GM12874 (cell line): ENCODE results near the gene SERPINI2.

Source experiments
- TF ChIP-seq, protein P1 (sequence below): IDR thresholded peaks from 2 replicates; pipeline ENCODE4 v1.5.1; 2011; ENCODE audit warnings: low read depth, mild to moderate bottlenecking, control low read depth, low read length, moderate library complexity; ENCODE audit not compliant: insufficient read depth

Gene SERPINI2, protein sequence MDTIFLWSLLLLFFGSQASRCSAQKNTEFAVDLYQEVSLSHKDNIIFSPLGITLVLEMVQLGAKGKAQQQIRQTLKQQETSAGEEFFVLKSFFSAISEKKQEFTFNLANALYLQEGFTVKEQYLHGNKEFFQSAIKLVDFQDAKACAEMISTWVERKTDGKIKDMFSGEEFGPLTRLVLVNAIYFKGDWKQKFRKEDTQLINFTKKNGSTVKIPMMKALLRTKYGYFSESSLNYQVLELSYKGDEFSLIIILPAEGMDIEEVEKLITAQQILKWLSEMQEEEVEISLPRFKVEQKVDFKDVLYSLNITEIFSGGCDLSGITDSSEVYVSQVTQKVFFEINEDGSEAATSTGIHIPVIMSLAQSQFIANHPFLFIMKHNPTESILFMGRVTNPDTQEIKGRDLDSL

DNA sequence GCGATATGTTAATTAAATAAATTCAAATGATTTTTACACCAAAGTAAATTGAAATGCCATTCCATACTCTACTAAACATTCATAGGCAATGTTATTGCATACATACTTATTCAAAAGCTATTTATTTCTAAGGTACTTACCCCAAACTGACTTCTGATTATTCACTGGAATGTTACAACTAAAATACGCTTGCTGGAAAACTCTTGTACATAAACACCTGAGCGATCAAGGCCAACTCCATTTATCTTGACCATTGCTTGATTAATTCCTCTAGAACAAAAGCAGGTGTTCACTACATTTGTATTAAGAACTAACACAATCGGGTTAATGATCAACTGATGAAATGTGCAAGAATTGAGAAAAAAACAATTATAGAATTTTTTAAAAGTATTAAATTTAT lies at the start of gene SERPINI2:
Gene SERPINI2 (minus strand): TSS at position 180 of the 400 bp plus-strand sequence. CDS start 2,208 bp downstream, outside the sequence.
- TF ChIP-seq, protein P1, sequence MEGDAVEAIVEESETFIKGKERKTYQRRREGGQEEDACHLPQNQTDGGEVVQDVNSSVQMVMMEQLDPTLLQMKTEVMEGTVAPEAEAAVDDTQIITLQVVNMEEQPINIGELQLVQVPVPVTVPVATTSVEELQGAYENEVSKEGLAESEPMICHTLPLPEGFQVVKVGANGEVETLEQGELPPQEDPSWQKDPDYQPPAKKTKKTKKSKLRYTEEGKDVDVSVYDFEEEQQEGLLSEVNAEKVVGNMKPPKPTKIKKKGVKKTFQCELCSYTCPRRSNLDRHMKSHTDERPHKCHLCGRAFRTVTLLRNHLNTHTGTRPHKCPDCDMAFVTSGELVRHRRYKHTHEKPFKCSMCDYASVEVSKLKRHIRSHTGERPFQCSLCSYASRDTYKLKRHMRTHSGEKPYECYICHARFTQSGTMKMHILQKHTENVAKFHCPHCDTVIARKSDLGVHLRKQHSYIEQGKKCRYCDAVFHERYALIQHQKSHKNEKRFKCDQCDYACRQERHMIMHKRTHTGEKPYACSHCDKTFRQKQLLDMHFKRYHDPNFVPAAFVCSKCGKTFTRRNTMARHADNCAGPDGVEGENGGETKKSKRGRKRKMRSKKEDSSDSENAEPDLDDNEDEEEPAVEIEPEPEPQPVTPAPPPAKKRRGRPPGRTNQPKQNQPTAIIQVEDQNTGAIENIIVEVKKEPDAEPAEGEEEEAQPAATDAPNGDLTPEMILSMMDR, result no peak

DNA sequence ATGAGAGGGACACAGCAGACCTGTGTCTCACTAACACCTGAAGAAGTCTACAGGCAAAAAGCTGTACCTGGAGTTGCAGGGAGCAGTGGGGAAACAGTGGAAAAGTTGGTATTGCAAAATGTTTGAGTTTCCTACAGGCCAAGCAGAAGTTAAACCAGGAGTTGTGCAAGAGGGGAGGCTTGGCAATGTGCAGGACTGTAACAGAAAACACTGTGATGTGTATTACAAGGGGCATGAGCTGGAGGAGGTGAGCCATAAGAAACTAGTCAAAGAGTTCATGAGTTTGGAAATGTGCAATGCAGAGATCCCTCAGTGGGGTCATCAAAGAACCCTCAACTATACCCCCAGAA lies 47.1 kb upstream of the SERPINI2 start:
- TF ChIP-seq, protein P1, result no peak

DNA sequence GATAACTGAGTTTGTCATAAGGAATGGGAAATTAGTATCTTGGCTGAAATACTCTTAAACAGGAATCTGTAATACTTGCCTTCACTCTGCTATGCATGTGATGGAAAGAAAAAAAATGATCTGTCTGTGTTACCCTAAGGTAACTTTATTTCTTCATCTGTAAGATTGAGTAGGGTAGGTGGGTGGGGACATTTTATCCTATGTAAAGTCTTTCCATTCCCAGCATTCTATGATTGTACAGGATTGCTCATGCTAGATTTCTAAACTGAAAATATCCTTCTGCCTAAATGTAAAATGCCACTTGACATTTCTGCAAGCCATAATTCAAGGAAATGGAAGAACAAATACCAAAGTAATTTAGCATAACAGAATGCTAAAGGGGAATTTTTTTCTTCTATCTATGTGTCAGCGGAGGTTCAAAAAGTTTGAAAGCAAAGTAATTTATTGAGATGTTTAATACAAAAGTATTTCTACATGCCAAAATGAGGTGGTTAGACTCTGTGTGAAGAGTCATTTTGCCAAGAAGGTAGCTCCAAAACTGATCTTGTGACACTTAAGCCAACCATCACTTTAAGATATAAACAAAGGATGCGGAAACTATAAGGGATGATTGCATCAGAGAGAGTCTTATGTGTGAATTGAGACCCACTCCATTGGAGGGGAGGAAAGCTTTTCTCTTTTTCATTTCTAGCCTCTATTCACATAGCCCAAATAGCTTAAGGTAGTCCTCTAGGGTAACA lies 46.6 kb upstream of the SERPINI2 start:
- TF ChIP-seq, protein P1, result no peak

DNA sequence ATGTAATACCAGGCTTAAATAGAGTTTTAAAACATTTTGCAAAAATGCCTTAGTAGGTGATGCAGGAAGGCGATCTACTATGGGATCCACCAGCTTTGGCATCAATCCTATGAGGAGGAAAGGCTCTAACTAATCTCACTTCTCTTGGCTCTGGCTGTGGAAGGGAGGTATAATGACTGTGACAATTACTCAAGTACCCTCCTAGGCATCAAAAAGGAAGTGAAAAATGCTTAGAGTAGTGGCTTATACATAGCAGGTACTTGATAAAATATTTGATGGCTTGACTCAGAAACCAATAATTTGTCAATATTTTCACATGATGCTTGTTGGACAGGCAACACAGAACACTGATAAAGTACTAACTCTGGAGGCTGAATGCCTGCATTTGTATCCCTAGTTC lies 34.1 kb upstream of the SERPINI2 start:
- TF ChIP-seq, protein P1, result no peak

DNA sequence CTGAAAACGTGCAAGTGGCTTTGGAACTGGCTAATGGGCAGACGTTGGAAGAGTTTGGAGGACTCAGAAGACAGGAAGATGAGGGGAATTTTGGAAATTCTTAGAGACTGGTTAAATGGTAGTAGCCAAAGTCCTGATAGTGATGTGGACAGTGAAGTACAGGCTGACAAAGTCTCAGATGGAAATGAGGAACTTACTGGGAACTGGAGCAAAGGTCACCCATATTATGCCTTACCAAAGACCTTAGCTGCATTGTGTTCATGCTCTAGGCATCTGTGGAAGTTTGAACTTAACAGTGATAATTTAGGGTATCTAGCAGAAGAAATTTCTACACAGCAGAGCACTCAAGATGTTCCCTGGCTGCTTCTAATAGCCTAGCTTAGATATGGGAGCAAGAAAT lies 28.6 kb upstream of the SERPINI2 start:
- TF ChIP-seq, protein P1, result no peak

DNA sequence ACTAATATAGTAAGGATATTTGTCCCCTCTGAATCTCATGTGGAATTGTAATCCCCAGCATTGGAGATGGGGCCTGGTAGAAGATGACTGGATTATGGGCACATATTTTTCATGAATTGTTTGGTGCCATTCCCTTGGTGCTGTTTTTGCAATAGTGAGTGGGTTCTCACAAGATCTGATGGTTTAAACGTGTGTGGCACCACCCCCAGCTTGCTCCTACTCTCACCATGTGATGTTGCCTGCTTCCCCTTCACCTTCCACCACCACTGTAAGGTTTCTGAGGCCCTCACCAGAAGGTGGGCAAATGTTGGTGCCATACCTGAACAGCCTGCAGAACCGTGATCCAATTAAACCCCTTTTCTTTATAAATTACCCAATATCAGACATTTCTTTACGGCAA lies 28.1 kb upstream of the SERPINI2 start:
- TF ChIP-seq, protein P1, result no peak

DNA sequence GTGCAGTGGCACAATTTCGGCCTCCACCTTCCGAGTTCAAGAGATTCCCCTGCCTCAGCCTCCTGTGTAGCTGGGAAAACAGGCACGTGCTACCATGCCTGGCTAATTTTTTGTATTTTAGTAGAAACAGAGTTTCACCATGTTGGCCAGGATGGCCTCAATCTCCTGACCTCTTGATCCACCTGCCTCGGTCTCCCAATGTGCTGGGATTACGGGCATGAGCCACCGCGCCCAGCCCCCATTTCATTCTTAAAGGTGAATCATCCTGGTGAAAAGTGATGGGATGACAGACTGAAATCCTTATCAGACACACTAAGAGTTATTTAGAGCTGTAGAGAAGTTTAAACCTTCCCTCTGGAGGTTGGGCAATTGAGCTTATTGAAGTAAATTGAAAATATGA lies 24.1 kb upstream of the SERPINI2 start:
- TF ChIP-seq, protein P1, result no peak
